ENCODE results near the gene NAXD. TPM values are rescaled to one million over a fixed set of nuclear protein-coding genes. Genes with fewer than 3 reads are reported as not detected.
"Not testable (repeated sequence)": the region's sequence is repeated elsewhere in the genome, so short reads cannot be mapped to it uniquely, and the experiment has no call there.

Gene NAXD
- total RNA-seq, 1 experiment from 2014 or later: 21.0 TPM

DNA sequence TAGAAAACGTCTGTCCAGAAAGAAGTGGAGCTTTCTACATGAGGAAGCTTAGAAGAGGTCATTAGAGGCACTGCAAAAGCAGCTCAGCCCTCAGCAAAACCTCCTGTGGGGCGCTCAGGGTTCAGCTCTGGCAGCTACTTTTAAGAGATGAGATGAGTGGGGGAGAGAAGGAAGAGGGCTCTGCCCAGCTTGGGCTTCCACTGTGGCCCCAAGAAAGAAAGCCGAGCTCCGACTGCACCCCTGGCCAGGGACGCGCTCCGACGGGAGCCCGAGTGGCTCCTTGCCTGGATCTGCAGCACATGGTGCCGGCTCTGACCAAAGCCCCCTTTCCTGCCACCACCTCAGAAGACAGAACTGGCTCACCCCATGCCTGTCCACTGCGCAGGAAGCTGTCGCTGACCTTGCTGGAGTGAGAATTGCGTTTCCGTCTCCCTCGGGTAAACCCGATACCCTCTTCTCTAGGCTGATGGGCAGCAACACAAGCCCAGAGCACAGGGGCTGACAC lies 36.4 kb downstream of the NAXD start:
- H3K4me3 ChIP-seq (ENCODE audit: insufficient read depth, low read depth, low read length): no peak overlapping the region
- H3K36me3 ChIP-seq (replicated peaks; ENCODE audit: control insufficient read depth, insufficient read depth, low read length): peaks cover 1% of the 10 kb centered on the region
- no peak for DNase-seq
- no peaks in the 10 kb centered on the region for H3K27me3 ChIP-seq (ENCODE audit: control insufficient read depth, insufficient read depth, low read length)

DNA sequence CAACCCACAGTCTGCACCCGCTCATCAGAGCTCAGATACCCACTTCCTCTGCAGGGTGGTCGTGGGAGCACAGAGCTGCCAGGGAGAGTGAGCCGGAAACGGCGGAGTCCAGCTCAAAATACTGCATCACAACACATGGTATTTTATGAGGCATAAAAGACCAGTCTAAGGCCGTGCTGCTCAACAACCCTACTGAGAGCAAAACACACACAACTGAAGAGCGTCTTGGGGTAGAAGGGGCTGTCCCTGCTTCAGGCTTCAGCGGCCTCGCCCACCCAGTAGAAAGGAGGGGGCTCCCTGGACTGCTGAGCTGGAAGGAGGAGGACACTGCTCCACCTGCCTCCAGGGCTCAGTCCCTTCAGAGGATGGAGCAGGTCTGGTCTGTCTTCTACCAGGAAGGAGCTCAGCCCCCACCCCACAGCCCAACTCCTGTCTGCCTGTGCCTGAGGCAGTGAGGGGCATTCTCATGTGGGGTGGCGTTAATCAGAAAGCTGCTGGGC lies 36.9 kb downstream of the NAXD start:
- Histone ChIP-seq H3K36me3 (replicated peaks; ENCODE audit: control insufficient read depth, insufficient read depth, low read length) (peaks cover 1% of the 10 kb centered on the region), H3K27me3 (ENCODE audit: control insufficient read depth, insufficient read depth, low read length) (no peaks in the 10 kb centered on the region), H3K4me3 (ENCODE audit: insufficient read depth, low read depth, low read length) (no peak overlapping the region)
- peak; percentile 34 for DNase-seq

GRCh38 chr13:110652764-110653163 lies 37.4 kb downstream of the NAXD start:
- DNase-seq: no peak
- H3K36me3 ChIP-seq (replicated peaks; ENCODE audit: control insufficient read depth, insufficient read depth, low read length): peaks cover 1% of the 10 kb centered on the region

GRCh38 chr13:110653271-110653670 lies 37.9 kb downstream of the NAXD start:
- DNase-seq: no peak
- H3K36me3 ChIP-seq (replicated peaks; ENCODE audit: control insufficient read depth, insufficient read depth, low read length): peaks cover 1% of the 10 kb centered on the region
- H3K27me3 ChIP-seq (ENCODE audit: control insufficient read depth, insufficient read depth, low read length): no peaks in the 10 kb centered on the region
- H3K4me3 ChIP-seq (ENCODE audit: insufficient read depth, low read depth, low read length): no peak overlapping the region

More at GRCh38 chr13:110652764-110653163, 37.4 kb downstream of the NAXD start:
- no peaks in the 10 kb centered on the region for H3K27me3 ChIP-seq (ENCODE audit: control insufficient read depth, insufficient read depth, low read length)
- no peak overlapping the region for H3K4me3 ChIP-seq (ENCODE audit: insufficient read depth, low read depth, low read length)

GRCh38 chr13:110653851-110654250 lies 38.5 kb downstream of the NAXD start:
- Histone ChIP-seq H3K27me3 (ENCODE audit: control insufficient read depth, insufficient read depth, low read length) (no peaks in the 10 kb centered on the region), H3K4me3 (ENCODE audit: insufficient read depth, low read depth, low read length) (no peak overlapping the region), H3K36me3 (replicated peaks; ENCODE audit: control insufficient read depth, insufficient read depth, low read length) (peaks cover 1% of the 10 kb centered on the region)
- DNase-seq: no peak

- no peak overlapping the region for H3K4me3 ChIP-seq (ENCODE audit: insufficient read depth, low read depth, low read length)
- no peaks in the 10 kb centered on the region for H3K27me3 ChIP-seq (ENCODE audit: control insufficient read depth, insufficient read depth, low read length)
- no peak for DNase-seq
- peaks cover 3% of the 10 kb centered on the region for H3K36me3 ChIP-seq (replicated peaks; ENCODE audit: control insufficient read depth, insufficient read depth, low read length)
These were observed 41.9 kb downstream of the NAXD start for GRCh38 chr13:110657196-110657595.

GRCh38 chr13:110658218-110658911 lies 43.0 kb downstream of the NAXD start:
- not testable (repeated sequence) for DNase-seq; H3K27me3 ChIP-seq (ENCODE audit: control insufficient read depth, insufficient read depth, low read length); H3K4me3 ChIP-seq (ENCODE audit: insufficient read depth, low read depth, low read length); H3K36me3 ChIP-seq (replicated peaks; ENCODE audit: control insufficient read depth, insufficient read depth, low read length)

- DNase-seq: no peak
- H3K4me3 ChIP-seq (ENCODE audit: insufficient read depth, low read depth, low read length): no peak overlapping the region
- H3K27me3 ChIP-seq (ENCODE audit: control insufficient read depth, insufficient read depth, low read length): no peaks in the 10 kb centered on the region
- peaks cover 4% of the 10 kb centered on the region for H3K36me3 ChIP-seq (replicated peaks; ENCODE audit: control insufficient read depth, insufficient read depth, low read length)
These were observed 45.9 kb downstream of the NAXD start for GRCh38 chr13:110661256-110661655.

- Histone ChIP-seq H3K36me3 (replicated peaks; ENCODE audit: control insufficient read depth, insufficient read depth, low read length) (peaks cover 6% of the 10 kb centered on the region), H3K4me3 (ENCODE audit: insufficient read depth, low read depth, low read length) (no peak overlapping the region), H3K27me3 (ENCODE audit: control insufficient read depth, insufficient read depth, low read length) (no peaks in the 10 kb centered on the region)
- no peak for DNase-seq
These were observed 46.7 kb downstream of the NAXD start for GRCh38 chr13:110662091-110662490.

DNA sequence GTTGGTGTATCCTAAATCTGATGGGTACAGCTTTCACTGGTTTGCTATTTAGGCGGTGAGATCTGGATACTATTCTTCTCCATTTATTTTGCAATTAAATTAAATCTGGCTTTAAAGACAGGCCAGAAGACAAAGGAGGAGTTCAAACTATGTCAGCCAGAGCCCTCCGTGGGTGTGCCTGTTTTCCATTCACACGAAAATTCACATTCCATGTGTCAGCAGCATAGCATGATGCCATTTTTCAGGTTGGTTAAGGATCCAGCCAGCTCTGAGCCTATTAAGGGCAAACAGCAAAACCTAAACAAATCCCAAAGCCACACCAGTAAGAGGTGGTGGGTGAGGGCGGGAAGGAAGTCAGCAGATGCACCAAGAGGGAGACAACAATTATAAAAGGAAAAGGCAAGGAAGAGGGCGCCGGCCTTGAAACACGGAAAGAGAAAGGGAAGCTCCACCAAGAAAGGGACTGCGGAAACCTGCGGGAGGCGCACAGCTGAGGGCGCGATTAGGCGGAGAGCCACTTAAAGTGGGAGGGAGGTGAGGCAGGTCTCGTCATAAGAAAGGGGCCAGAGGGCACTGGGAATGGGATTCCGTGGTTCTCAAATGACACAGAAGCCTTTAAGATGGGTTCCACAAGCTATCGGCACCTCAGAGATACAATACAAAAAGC lies 47.6 kb downstream of the NAXD start:
- DNase-seq: peak; percentile 46
- Histone ChIP-seq H3K27me3 (ENCODE audit: control insufficient read depth, insufficient read depth, low read length) (no peaks in the 10 kb centered on the region), H3K4me3 (ENCODE audit: insufficient read depth, low read depth, low read length) (no peak overlapping the region), H3K36me3 (replicated peaks; ENCODE audit: control insufficient read depth, insufficient read depth, low read length) (peaks cover 6% of the 10 kb centered on the region)

DNA sequence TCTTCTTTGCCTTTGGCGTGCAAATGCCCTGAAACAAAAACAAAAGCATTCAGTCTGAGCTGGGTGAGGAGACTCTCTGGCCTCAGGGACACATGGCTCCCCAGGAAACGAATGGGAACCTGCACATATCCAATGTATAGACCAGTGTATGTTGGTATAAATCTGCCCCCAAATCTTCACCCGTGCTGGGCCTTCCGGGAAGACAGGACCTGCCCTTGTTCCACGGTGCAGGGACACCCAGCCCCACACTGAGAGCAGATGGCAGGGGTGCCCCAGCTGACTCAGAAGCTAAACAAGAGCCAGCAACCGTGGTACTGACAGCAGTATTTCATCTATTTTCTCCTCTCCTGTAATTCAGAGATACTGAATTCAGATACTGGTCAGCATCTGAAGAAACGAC lies 48.1 kb downstream of the NAXD start:
- Histone ChIP-seq H3K36me3 (replicated peaks; ENCODE audit: control insufficient read depth, insufficient read depth, low read length) (peaks cover 6% of the 10 kb centered on the region), H3K27me3 (ENCODE audit: control insufficient read depth, insufficient read depth, low read length) (no peaks in the 10 kb centered on the region), H3K4me3 (ENCODE audit: insufficient read depth, low read depth, low read length) (no peak overlapping the region)
- DNase-seq: no peak

DNA sequence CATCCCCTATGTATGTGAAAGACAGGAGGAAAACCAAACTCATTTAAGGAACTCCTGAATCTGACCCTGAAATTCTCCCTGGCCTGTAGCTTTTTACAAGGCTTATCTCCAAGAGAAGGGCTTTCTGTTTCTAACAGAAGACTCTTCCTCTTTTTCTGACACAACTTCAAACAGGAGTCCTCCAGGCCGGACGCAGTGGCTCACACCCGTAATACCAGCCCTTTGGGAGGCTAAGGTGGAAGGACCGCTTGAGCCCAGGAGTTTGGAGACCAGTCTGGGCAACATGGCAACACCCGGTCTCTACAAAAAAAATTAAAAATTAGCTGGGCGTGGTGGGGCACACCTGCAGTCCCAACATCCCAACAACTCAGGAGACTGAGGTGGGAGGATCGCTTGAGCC lies 48.7 kb downstream of the NAXD start:
- Histone ChIP-seq H3K27me3 (ENCODE audit: control insufficient read depth, insufficient read depth, low read length) (no peaks in the 10 kb centered on the region), H3K4me3 (ENCODE audit: insufficient read depth, low read depth, low read length) (no peak overlapping the region), H3K36me3 (replicated peaks; ENCODE audit: control insufficient read depth, insufficient read depth, low read length) (peaks cover 6% of the 10 kb centered on the region)
- no peak for DNase-seq

- Histone ChIP-seq H3K36me3 (replicated peaks; ENCODE audit: control insufficient read depth, insufficient read depth, low read length) (peaks cover 4% of the 10 kb centered on the region), H3K4me3 (ENCODE audit: insufficient read depth, low read depth, low read length) (no peak overlapping the region), H3K27me3 (ENCODE audit: control insufficient read depth, insufficient read depth, low read length) (no peaks in the 10 kb centered on the region)
- no peak for DNase-seq
These were observed 49.3 kb downstream of the NAXD start for GRCh38 chr13:110664673-110665072.

DNA sequence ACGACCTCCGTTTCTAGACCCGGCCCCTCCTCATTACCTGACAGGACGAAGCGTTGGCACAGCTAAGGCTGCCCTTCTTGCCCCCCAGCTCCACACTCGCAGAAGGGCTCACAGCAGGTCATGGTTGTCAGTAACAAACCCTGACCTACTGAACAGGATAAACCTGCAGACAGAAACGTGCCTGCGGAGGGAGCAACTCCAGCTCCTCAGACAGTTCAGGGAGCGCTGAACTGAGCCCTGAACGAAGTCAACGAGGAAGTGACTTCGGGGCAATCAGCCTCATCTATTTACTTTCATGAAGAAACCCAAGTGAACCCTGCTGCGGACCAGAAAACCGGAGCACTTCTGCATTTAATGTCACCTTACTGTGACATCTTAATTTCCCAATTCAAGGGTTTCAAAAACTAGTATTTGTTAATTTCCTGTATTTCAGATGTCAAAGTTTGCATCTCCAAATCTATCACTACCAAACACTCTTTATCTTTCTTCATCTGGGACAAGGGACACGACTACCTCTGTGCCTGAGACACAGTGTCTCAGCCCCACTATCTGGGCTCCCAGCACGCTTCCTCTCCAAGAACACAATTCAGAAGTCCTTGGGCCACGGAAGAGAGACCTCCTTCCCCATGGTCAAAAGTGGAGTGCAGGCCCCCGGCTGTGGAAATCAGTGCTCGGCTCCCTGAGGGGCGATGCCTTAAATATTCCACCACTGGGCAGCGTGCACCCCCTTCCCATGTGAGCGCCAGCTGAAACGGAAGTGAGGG lies 50.3 kb downstream of the NAXD start:
- no peak for DNase-seq
- H3K27me3 ChIP-seq (ENCODE audit: control insufficient read depth, insufficient read depth, low read length): no peaks in the 10 kb centered on the region
- peaks cover 5% of the 10 kb centered on the region for H3K36me3 ChIP-seq (replicated peaks; ENCODE audit: control insufficient read depth, insufficient read depth, low read length)
- H3K4me3 ChIP-seq (ENCODE audit: insufficient read depth, low read depth, low read length): no peak overlapping the region

DNA sequence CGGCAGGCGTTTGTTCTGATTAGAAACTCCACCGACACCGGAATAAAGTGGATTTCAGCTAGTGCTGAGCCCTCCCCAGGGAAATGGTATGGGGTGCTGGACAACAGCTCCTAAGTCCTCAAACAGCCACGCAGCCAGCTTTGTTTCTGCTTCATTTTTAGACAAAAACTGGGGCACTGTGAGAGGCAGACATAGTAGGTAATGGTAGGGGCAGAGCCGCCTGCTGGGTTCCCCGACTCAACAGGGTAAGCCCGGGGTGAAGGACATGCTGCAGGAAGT lies 50.8 kb downstream of the NAXD start:
- Histone ChIP-seq H3K4me3 (ENCODE audit: insufficient read depth, low read depth, low read length) (no peak overlapping the region), H3K27me3 (ENCODE audit: control insufficient read depth, insufficient read depth, low read length) (no peaks in the 10 kb centered on the region), H3K36me3 (replicated peaks; ENCODE audit: control insufficient read depth, insufficient read depth, low read length) (peaks cover 3% of the 10 kb centered on the region)
- no peak for DNase-seq
